NOMO-1 treated with dmso at 0.1 percent for 144 hours (cell line): ENCODE data around the gene RNF149.
"Not testable (repeated sequence)": the region's sequence is repeated elsewhere in the genome, so short reads cannot be mapped to it uniquely, and the experiment has no call there.

ENCODE experiments used
- DNase-seq: peaks from one replicate; lab custom pipeline; 2025; ENCODE audit not compliant: unreplicated experiment; lab: John Stamatoyannopoulos, UW

RNF149 gene

GRCh38 chr2:101331202-101331601 is 22.7 kb upstream of the RNF149 start:
- DNase-seq = no peak

GRCh38 chr2:101330253-101330933 is 21.9 kb upstream of the RNF149 start:
- no peak for DNase-seq

- DNase-seq = no peak
Measured at GRCh38 chr2:101329026-101329425, 20.5 kb upstream of the RNF149 start.

- peak; percentile 96 for DNase-seq
Measured at GRCh38 chr2:101328474-101329007, 20.0 kb upstream of the RNF149 start.

GRCh38 chr2:101327863-101328394 is 19.4 kb upstream of the RNF149 start:
- no peak for DNase-seq

GRCh38 chr2:101325425-101325824 is 16.9 kb upstream of the RNF149 start:
- no peak for DNase-seq

GRCh38 chr2:101316568-101316967 is 8.1 kb upstream of the RNF149 start:
- not testable (repeated sequence) for DNase-seq

- peak; percentile 7 for DNase-seq
Measured at GRCh38 chr2:101311696-101312017, 3.2 kb upstream of the RNF149 start.

GRCh38 chr2:101310834-101311695 is 2.6 kb upstream of the RNF149 start:
- DNase-seq = no peak

- no peak for DNase-seq
Measured at GRCh38 chr2:101310090-101310833, 1.8 kb upstream of the RNF149 start.

GRCh38 chr2:101307950-101308431 is 510 bp downstream of the RNF149 start:
- peak; percentile 1 for DNase-seq

- DNase-seq = no peak
Measured at GRCh38 chr2:101307503-101307902, 998 bp downstream of the RNF149 start.

GRCh38 chr2:101306410-101306809 is 2.1 kb downstream of the RNF149 start:
- DNase-seq = no peak

GRCh38 chr2:101305492-101306078 is 2.9 kb downstream of the RNF149 start:
- DNase-seq = no peak

- DNase-seq = no peak
Measured at GRCh38 chr2:101305035-101305434, 3.5 kb downstream of the RNF149 start.

GRCh38 chr2:101303688-101304087 is 4.8 kb downstream of the RNF149 start:
- no peak for DNase-seq

- no peak for DNase-seq
Measured at GRCh38 chr2:101302016-101302415, 6.5 kb downstream of the RNF149 start.

GRCh38 chr2:101300836-101301235 is 7.7 kb downstream of the RNF149 start:
- no peak for DNase-seq

GRCh38 chr2:101300164-101300563 is 8.3 kb downstream of the RNF149 start:
- no peak for DNase-seq

- DNase-seq = no peak
Measured at GRCh38 chr2:101299604-101300003, 8.9 kb downstream of the RNF149 start.

GRCh38 chr2:101297383-101297782 is 11.1 kb downstream of the RNF149 start:
- DNase-seq = no peak
